ENCODE measurements around the gene NPTXR.
"Not testable (repeated sequence)": the region's sequence is repeated elsewhere in the genome, so short reads cannot be mapped to it uniquely, and the experiment has no call there.

The NPTXR gene

GRCh38 chr22:38815842-38816241 is 28.0 kb downstream of the NPTXR start:
- no peak overlapping the region for H3K4me3 ChIP-seq (ENCODE audit: low read depth, low read length)
- no peak for TF ChIP-seq CTCF (IDR thresholded peaks at IDR 0.05; ENCODE audit: borderline replicate concordance, insufficient read depth, low read depth, low read length)

- H3K4me3 ChIP-seq (ENCODE audit: low read depth, low read length), result no peak overlapping the region
- TF ChIP-seq CTCF (IDR thresholded peaks at IDR 0.05; ENCODE audit: borderline replicate concordance, insufficient read depth, low read depth, low read length), result no peak
These were observed 32.6 kb downstream of the NPTXR start for GRCh38 chr22:38811241-38811640.

GRCh38 chr22:38805041-38805593 is 38.7 kb downstream of the NPTXR start:
- not testable (repeated sequence) for H3K4me3 ChIP-seq (ENCODE audit: low read depth, low read length)

GRCh38 chr22:38802671-38803121 is 41.1 kb downstream of the NPTXR start:
- no peak for TF ChIP-seq CTCF (IDR thresholded peaks at IDR 0.05; ENCODE audit: borderline replicate concordance, insufficient read depth, low read depth, low read length)
- no peak overlapping the region for H3K4me3 ChIP-seq (ENCODE audit: low read depth, low read length)

- no peak overlapping the region for H3K4me3 ChIP-seq (ENCODE audit: low read depth, low read length)
- TF ChIP-seq CTCF (IDR thresholded peaks at IDR 0.05; ENCODE audit: borderline replicate concordance, insufficient read depth, low read depth, low read length), result no peak
These were observed 44.4 kb downstream of the NPTXR start for GRCh38 chr22:38799265-38800002.

GRCh38 chr22:38798496-38798895 is 45.3 kb downstream of the NPTXR start:
- H3K4me3 ChIP-seq (ENCODE audit: low read depth, low read length), result no peak overlapping the region
- no peak for TF ChIP-seq CTCF (IDR thresholded peaks at IDR 0.05; ENCODE audit: borderline replicate concordance, insufficient read depth, low read depth, low read length)

GRCh38 chr22:38796262-38796957 is 47.4 kb downstream of the NPTXR start:
- TF ChIP-seq CTCF (IDR thresholded peaks at IDR 0.05; ENCODE audit: borderline replicate concordance, insufficient read depth, low read depth, low read length), result no peak
- no peak overlapping the region for H3K4me3 ChIP-seq (ENCODE audit: low read depth, low read length)

Data from GM12875 (cell line).